Measurements from ENCODE around the gene C19orf47.

The C19orf47 gene

GRCh38 chr19:40355975-40356680 is 7.9 kb upstream of the C19orf47 start:
- ATAC-seq = no peak
- TF ChIP-seq RARB (CRISPR knock-in tag; IDR thresholded peaks at IDR 0.05) (no peak), SNAI2 (CRISPR knock-in tag; IDR thresholded peaks at IDR 0.05) (no peak), ZNF8 (CRISPR knock-in tag; IDR thresholded peaks at IDR 0.05) (no peak), CREB5 (CRISPR knock-in tag; IDR thresholded peaks at IDR 0.05; ENCODE audit: low read depth) (no peak), BACH2 (CRISPR knock-in tag; IDR thresholded peaks at IDR 0.05; ENCODE audit: borderline replicate concordance) (no peak), ESRRG (CRISPR knock-in tag; IDR thresholded peaks at IDR 0.05) (no peak), ZC3H10 (CRISPR knock-in tag; IDR thresholded peaks at IDR 0.05) (no peak), ZFP30 (CRISPR knock-in tag; IDR thresholded peaks at IDR 0.05) (no peak), TCF4 (CRISPR knock-in tag; IDR thresholded peaks at IDR 0.05; ENCODE audit: borderline replicate concordance) (no peak), TOX (CRISPR knock-in tag; IDR thresholded peaks at IDR 0.05; ENCODE audit: borderline replicate concordance) (no peak), CSDC2 (CRISPR knock-in tag; IDR thresholded peaks at IDR 0.05) (no peak), PPARA (CRISPR knock-in tag; IDR thresholded peaks at IDR 0.05; ENCODE audit: borderline replicate concordance) (no peak), ZFP3 (CRISPR knock-in tag; IDR thresholded peaks at IDR 0.05) (no peak)

GRCh38 chr19:40348961-40349507 is 837 bp upstream of the C19orf47 start:
- ATAC-seq = peak; percentile 8; the same call in 2 of the 3 replicates

GRCh38 chr19:40344422-40344821 is 3.8 kb downstream of the C19orf47 start:
- TF ChIP-seq POU6F1 (CRISPR knock-in tag; IDR thresholded peaks at IDR 0.05; ENCODE audit: borderline replicate concordance, low read depth) (no peak), TOX (CRISPR knock-in tag; IDR thresholded peaks at IDR 0.05; ENCODE audit: borderline replicate concordance) (no peak), ZNF565 (CRISPR knock-in tag; conservative IDR thresholded peaks at IDR 0.05; ENCODE audit: low read depth) (no peak), ISL1 (CRISPR knock-in tag; IDR thresholded peaks at IDR 0.05) (no peak), CREB5 (CRISPR knock-in tag; IDR thresholded peaks at IDR 0.05; ENCODE audit: low read depth) (no peak), TSHZ2 (CRISPR knock-in tag; IDR thresholded peaks at IDR 0.05) (no peak)
- no peak for ATAC-seq

More at GRCh38 chr19:40348961-40349507, 837 bp upstream of the C19orf47 start:
- TF ChIP-seq OSR1 (CRISPR knock-in tag; IDR thresholded peaks at IDR 0.05) (no peak), CSDC2 (CRISPR knock-in tag; IDR thresholded peaks at IDR 0.05) (no peak)

- no peak for ATAC-seq
- TF ChIP-seq ZFP30 (CRISPR knock-in tag; IDR thresholded peaks at IDR 0.05) = no peak
- no peak for TF ChIP-seq RARB (CRISPR knock-in tag; IDR thresholded peaks at IDR 0.05)
- TF ChIP-seq CREB5 (CRISPR knock-in tag; IDR thresholded peaks at IDR 0.05; ENCODE audit: low read depth) = no peak
- no peak for TF ChIP-seq BACH2 (CRISPR knock-in tag; IDR thresholded peaks at IDR 0.05; ENCODE audit: borderline replicate concordance)
- no peak for TF ChIP-seq TSHZ2 (CRISPR knock-in tag; IDR thresholded peaks at IDR 0.05)
- TF ChIP-seq ARNTL (CRISPR knock-in tag; IDR thresholded peaks at IDR 0.05; ENCODE audit: borderline replicate concordance, low read depth) = no peak
- TF ChIP-seq ZFP3 (CRISPR knock-in tag; IDR thresholded peaks at IDR 0.05) = no peak
- no peak for TF ChIP-seq CSRNP3 (CRISPR knock-in tag; IDR thresholded peaks at IDR 0.05)
- TF ChIP-seq ISL1 (CRISPR knock-in tag; IDR thresholded peaks at IDR 0.05) = no peak
- no peak for TF ChIP-seq ZNF8 (CRISPR knock-in tag; IDR thresholded peaks at IDR 0.05)
Measured at GRCh38 chr19:40342644-40343311, 5.4 kb downstream of the C19orf47 start.
